Neural progenitor cell (in vitro differentiated cells): ENCODE results near the gene CLSTN2. TPM values are rescaled to one million over a fixed set of nuclear protein-coding genes. Genes with fewer than 3 reads are reported as not detected.

ENCODE experiments used
- DNase-seq: peaks from one replicate; pipeline ENCODE4 v3.0.0-alpha.2; 2016; ENCODE audit warnings: low spot score
- H2AFZ ChIP-seq: fragments of 200-600 bp; sonication (generic); replicated peaks from 2 replicates; pipeline ENCODE4 v1.6.1; 2016; ENCODE audit warnings: antibody characterized with exemption
- H3F3A ChIP-seq: fragments of 200-600 bp; sonication (generic); 2 replicates; pipeline ENCODE4 v1.6.1; 2016; ENCODE audit warnings: antibody characterized with exemption, low read depth
- H3K27ac ChIP-seq: fragments of 200-600 bp; sonication (generic); 2 replicates; pipeline ENCODE4 v1.5.1; 2016; ENCODE audit warnings: mild to moderate bottlenecking
- H3K27me3 ChIP-seq: fragments of 200-600 bp; sonication (generic); 2 replicates; pipeline ENCODE4 v1.6.1; 2016; ENCODE audit warnings: mild to moderate bottlenecking, moderate library complexity
- H3K36me3 ChIP-seq: fragments of 200-600 bp; sonication (generic); 2 replicates; pipeline ENCODE4 v1.5.1; 2016
- H3K4me1 ChIP-seq: fragments of 200-600 bp; sonication (generic); 2 replicates; pipeline ENCODE4 v1.6.1; 2016; ENCODE audit warnings: mixed run types
- H3K4me2 ChIP-seq: fragments of 200-600 bp; sonication (generic); 2 replicates; pipeline ENCODE4 v1.6.1; 2016
- H3K4me3 ChIP-seq: fragments of 200-600 bp; sonication (generic); 2 replicates; pipeline ENCODE4 v1.5.1; 2016
- H3K79me2 ChIP-seq: fragments of 200-600 bp; sonication (generic); 2 replicates; pipeline ENCODE4 v1.6.1; 2016; ENCODE audit warnings: low read depth
- H3K9ac ChIP-seq: fragments of 200-600 bp; sonication (generic); 2 replicates; pipeline ENCODE4 v1.6.1; 2016
- H3K9me3 ChIP-seq: fragments of 200-600 bp; sonication (generic); 2 replicates; pipeline ENCODE4 v1.5.1; 2016; ENCODE audit warnings: low read depth
- H4K20me1 ChIP-seq: fragments of 200-600 bp; sonication (generic); 2 replicates; pipeline ENCODE4 v1.6.1; 2016; ENCODE audit warnings: low read depth
- H3K27ac Mint-ChIP-seq: 3 replicates; pipeline ENCODE4 v1.8.0; 2021; ENCODE audit warnings: mixed read lengths
- H3K27me3 Mint-ChIP-seq: 2 replicates; pipeline ENCODE4 v1.8.0; 2022; ENCODE audit warnings: low read depth, mild to moderate bottlenecking, inconsistent platforms, moderate library complexity, mixed read lengths; ENCODE audit not compliant: insufficient read depth
- H3K36me3 Mint-ChIP-seq: 3 replicates; pipeline ENCODE4 v1.8.0; 2021; ENCODE audit warnings: mixed read lengths
- H3K4me1 Mint-ChIP-seq: 3 replicates; pipeline ENCODE4 v1.8.0; 2021; ENCODE audit warnings: mixed read lengths
- H3K4me3 Mint-ChIP-seq: 3 replicates; pipeline ENCODE4 v1.8.0; 2021; ENCODE audit warnings: mild to moderate bottlenecking, moderate library complexity, mixed read lengths
- H3K9me3 Mint-ChIP-seq: 3 replicates; pipeline ENCODE4 v1.8.0; 2020; ENCODE audit warnings: mixed read lengths
- CTCF ChIP-seq: fragments of 200-600 bp; sonication (generic); IDR thresholded peaks from 2 replicates; pipeline ENCODE4 v1.5.1; 2017; ENCODE audit warnings: antibody characterized with exemption, mild to moderate bottlenecking
- EZH2 ChIP-seq: fragments of 200-600 bp; sonication (generic); IDR thresholded peaks from 2 replicates; pipeline ENCODE4 v1.6.1; 2017; ENCODE audit warnings: antibody characterized with exemption, mild to moderate bottlenecking, moderate library complexity
- EZH2phosphoT487 ChIP-seq: fragments of 200-600 bp; sonication (generic); IDR thresholded peaks from 2 replicates; pipeline ENCODE4 v1.6.1; 2017; ENCODE audit warnings: antibody characterized with exemption
- total RNA-seq: library from RNA; depleted of rRNA; stranded (reverse); fragments of >200 nt; gene quantifications from 2 replicates; pipeline ENCODE4 v1.2.3, GENCODE V29; 2015; ENCODE audit warnings: low replicate concordance

CLSTN2 gene
- total RNA-seq, 1 donor from 2014 or later: 0.22 TPM

DNA sequence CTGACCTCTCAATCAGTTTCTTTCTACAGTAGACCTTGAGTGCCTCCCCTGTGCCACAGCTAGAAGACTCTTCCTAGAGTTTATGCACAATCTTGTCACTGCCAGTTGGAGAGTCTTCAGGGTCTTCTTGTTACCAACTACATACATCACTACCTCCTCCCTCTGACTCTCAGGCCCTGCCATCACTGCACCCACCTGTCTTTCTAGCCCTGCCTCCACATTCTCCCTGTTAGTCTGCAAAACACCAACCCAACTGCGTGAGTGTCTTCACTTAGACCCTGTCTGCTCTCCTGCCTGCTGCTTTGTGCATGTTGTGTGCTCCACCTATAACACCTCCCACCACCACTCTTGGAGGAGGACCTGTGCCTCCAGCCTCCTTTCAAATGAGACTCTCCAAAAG is 34.4 kb downstream of the CLSTN2 start:
- Histone ChIP-seq H3K4me3 (no peak overlapping the region), H3K9ac (no peak overlapping the region), H3K79me2 (no peaks in the 10 kb centered on the region), H3K4me2 (no peak overlapping the region), H3F3A (no peaks in the 10 kb centered on the region), H3K27ac (no peak overlapping the region), H2AFZ (no peak overlapping the region), H3K36me3 (no peaks in the 10 kb centered on the region), H3K4me1 (no peaks in the 10 kb centered on the region), H3K27me3 (no peaks in the 10 kb centered on the region), H3K9me3 (no peaks in the 10 kb centered on the region), H4K20me1 (no peaks in the 10 kb centered on the region)
- H3K4me3 Mint-ChIP-seq: no peak overlapping the region
- no peak for DNase-seq
- peak overlapping the region; percentile 39 for H3K27ac Mint-ChIP-seq
- peaks cover 10% of the 10 kb centered on the region for H3K27me3 Mint-ChIP-seq
- no peaks in the 10 kb centered on the region for H3K4me1 Mint-ChIP-seq
- H3K9me3 Mint-ChIP-seq: no peaks in the 10 kb centered on the region
- H3K36me3 Mint-ChIP-seq: no peaks in the 10 kb centered on the region
- TF ChIP-seq EZH2phosphoT487: no peak
- TF ChIP-seq CTCF: no peak
- TF ChIP-seq EZH2: no peak

GRCh38 chr3:139970526-139970925 is 35.5 kb downstream of the CLSTN2 start:
- H3K79me2 ChIP-seq: no peaks in the 10 kb centered on the region
- H3K4me3 Mint-ChIP-seq: no peak overlapping the region
- H3F3A ChIP-seq: no peaks in the 10 kb centered on the region
- no peak overlapping the region for H3K4me2 ChIP-seq
- H3K36me3 Mint-ChIP-seq: no peaks in the 10 kb centered on the region
- H2AFZ ChIP-seq: no peak overlapping the region
- peak; percentile 4 for DNase-seq
- peaks cover 3% of the 10 kb centered on the region for H3K4me1 Mint-ChIP-seq
- no peaks in the 10 kb centered on the region for H3K36me3 ChIP-seq
- H3K27me3 ChIP-seq: no peaks in the 10 kb centered on the region
- no peaks in the 10 kb centered on the region for H4K20me1 ChIP-seq
- no peaks in the 10 kb centered on the region for H3K9me3 Mint-ChIP-seq
- peaks cover 10% of the 10 kb centered on the region for H3K27me3 Mint-ChIP-seq
- no peak overlapping the region for H3K27ac ChIP-seq
- H3K9ac ChIP-seq: no peak overlapping the region
- no peak overlapping the region for H3K4me3 ChIP-seq
- no peak overlapping the region for H3K27ac Mint-ChIP-seq
- TF ChIP-seq EZH2phosphoT487: no peak
- no peak for TF ChIP-seq EZH2
- TF ChIP-seq CTCF: no peak
- H3K9me3 ChIP-seq: no peaks in the 10 kb centered on the region
- no peaks in the 10 kb centered on the region for H3K4me1 ChIP-seq

DNA sequence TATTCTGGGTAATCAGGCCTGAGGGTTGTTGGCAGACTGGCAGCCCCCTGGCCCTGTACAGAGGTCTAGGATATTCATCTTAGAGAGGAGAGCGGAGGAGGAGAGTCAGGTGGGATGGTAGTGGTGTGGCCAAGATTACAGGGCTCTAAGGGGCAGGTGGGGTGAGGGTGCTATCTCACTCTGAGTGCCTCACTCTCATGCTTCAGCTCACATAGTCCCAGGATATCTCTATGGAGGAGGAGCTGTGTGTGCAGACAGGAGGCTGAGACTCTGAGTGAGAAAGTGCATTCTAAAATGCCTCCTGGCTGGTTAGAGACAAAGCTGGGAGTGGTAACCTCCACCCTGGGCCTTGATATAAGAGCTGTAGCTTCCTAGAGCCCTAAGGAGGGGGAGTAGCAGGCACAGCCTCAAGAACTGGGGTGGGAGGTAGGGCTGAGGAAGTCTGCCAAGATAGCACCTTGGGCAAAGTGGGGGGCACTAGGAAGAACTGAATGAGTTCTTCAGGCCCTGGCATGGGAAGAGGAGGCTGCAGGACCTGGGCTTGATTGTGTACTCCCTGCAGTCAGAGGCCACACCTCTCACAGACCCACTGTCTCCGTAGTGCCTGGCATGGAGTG is 39.9 kb downstream of the CLSTN2 start:
- peaks cover 6% of the 10 kb centered on the region for H3K27me3 Mint-ChIP-seq
- peaks cover 6% of the 10 kb centered on the region for H3K4me1 Mint-ChIP-seq
- H3K27ac Mint-ChIP-seq: peak overlapping the region; percentile 59
- H3K36me3 Mint-ChIP-seq: no peaks in the 10 kb centered on the region
- Histone ChIP-seq H2AFZ (no peak overlapping the region), H3F3A (no peaks in the 10 kb centered on the region), H3K36me3 (no peaks in the 10 kb centered on the region), H3K4me3 (no peak overlapping the region), H4K20me1 (no peaks in the 10 kb centered on the region), H3K4me1 (no peaks in the 10 kb centered on the region), H3K4me2 (no peak overlapping the region), H3K9ac (no peak overlapping the region), H3K27ac (no peak overlapping the region), H3K9me3 (no peaks in the 10 kb centered on the region), H3K27me3 (no peaks in the 10 kb centered on the region), H3K79me2 (no peaks in the 10 kb centered on the region)
- H3K9me3 Mint-ChIP-seq: no peaks in the 10 kb centered on the region
- DNase-seq: no peak
- no peak overlapping the region for H3K4me3 Mint-ChIP-seq
- TF ChIP-seq EZH2phosphoT487 (no peak), CTCF (no peak), EZH2 (no peak)
